GM12873 (cell line): ENCODE measurements around the gene SGCG.

ENCODE experiments used
- CTCF ChIP-seq: IDR thresholded peaks from 2 replicates; pipeline ENCODE4 v1.5.1; 2012; ENCODE audit warnings: low read depth, mild to moderate bottlenecking, moderate library complexity, low read length, control low read depth; ENCODE audit not compliant: insufficient read depth; ENCODE audit errors: missing control alignments

Gene SGCG

GRCh38 chr13:23321535-23322241 is 140.9 kb downstream of the SGCG start:
- TF ChIP-seq CTCF, result no peak

GRCh38 chr13:23322353-23323336 is 141.9 kb downstream of the SGCG start:
- TF ChIP-seq CTCF, result no peak

GRCh38 chr13:23323946-23324709 is 143.3 kb downstream of the SGCG start:
- no peak for TF ChIP-seq CTCF

GRCh38 chr13:23325191-23325590 is 144.4 kb downstream of the SGCG start:
- no peak for TF ChIP-seq CTCF

GRCh38 chr13:23330356-23330755 is 149.6 kb downstream of the SGCG start:
- TF ChIP-seq CTCF, result no peak

GRCh38 chr13:23339225-23339624 is 158.4 kb downstream of the SGCG start:
- TF ChIP-seq CTCF, result no peak
